ENCODE data around the gene SCP2.

- TF ChIP-seq LEF1 (IDR thresholded peaks at IDR 0.05; ENCODE audit: borderline replicate concordance) = no peak
- TF ChIP-seq FOXA1 (IDR thresholded peaks at IDR 0.05) = no peak
- no peak for TF ChIP-seq HDGF (IDR thresholded peaks at IDR 0.05; ENCODE audit: borderline replicate concordance)
- no peak for TF ChIP-seq ARNT (IDR thresholded peaks at IDR 0.05)
- no peak for TF ChIP-seq SP1 (IDR thresholded peaks at IDR 0.05)
- TF ChIP-seq FOXM1 (IDR thresholded peaks at IDR 0.05; ENCODE audit: borderline replicate concordance) = no peak
- no peak for TF ChIP-seq BHLHE40 (IDR thresholded peaks at IDR 0.05; ENCODE audit: borderline replicate concordance)
- TF ChIP-seq TARDBP (IDR thresholded peaks at IDR 0.05) = no peak
These were observed 135.0 kb downstream of the SCP2 start, which contains the start of gene PODN for GRCh38 chr1:53061859-53062707.

All from HEK293T (cell line).